MM.1S (cell line): ENCODE measurements around the gene GALNT12.

Source experiments
- CTCF ChIP-seq: fragments of 300-600 bp; sonication (generic); IDR thresholded peaks from 2 replicates; pipeline ENCODE4 v1.5.1; 2016; ENCODE audit warnings: antibody characterized with exemption, low read length, mixed read lengths
- EZH2 ChIP-seq: fragments of 300-600 bp; sonication (generic); optimal IDR thresholded peaks from 2 replicates; pipeline ENCODE3; 2017; ENCODE audit warnings: low read depth, mild to moderate bottlenecking, antibody characterized with exemption, low read length, mixed read lengths

- TF ChIP-seq CTCF = no peak
- TF ChIP-seq EZH2 = no peak
Observed at GRCh38 chr9:98771209-98771874, 36.1 kb upstream of the GALNT12 start.
